Keratinocyte (primary cell): ENCODE results near the gene ABCB9.
"Not testable (repeated sequence)": the region's sequence is repeated elsewhere in the genome, so short reads cannot be mapped to it uniquely, and the experiment has no call there.

Experiments
- EZH2 ChIP-seq: IDR thresholded peaks from one replicate; pipeline ENCODE4 v1.6.1; 2012; ENCODE audit warnings: inconsistent platforms, mild to moderate bottlenecking, low read length, moderate library complexity
- TF ChIP-seq, protein P1 (sequence below), 3 experiments: IDR thresholded peaks in 1 of 3; conservative IDR thresholded peaks in 1 of 3; optimal IDR thresholded peaks in 1 of 3; 2 replicates in 2 of 3; 3 replicates in 1 of 3; pipeline versions ENCODE3 to v1.5.1; 2011; ENCODE audit warnings: low read length in 3 of 3, mild to moderate bottlenecking in 3 of 3, moderate library complexity in 2 of 3, control low read depth in 1 of 3, inconsistent platforms in 1 of 3; ENCODE audit not compliant: insufficient read depth in 2 of 3; ENCODE audit errors: extremely low read depth in 1 of 3

DNA sequence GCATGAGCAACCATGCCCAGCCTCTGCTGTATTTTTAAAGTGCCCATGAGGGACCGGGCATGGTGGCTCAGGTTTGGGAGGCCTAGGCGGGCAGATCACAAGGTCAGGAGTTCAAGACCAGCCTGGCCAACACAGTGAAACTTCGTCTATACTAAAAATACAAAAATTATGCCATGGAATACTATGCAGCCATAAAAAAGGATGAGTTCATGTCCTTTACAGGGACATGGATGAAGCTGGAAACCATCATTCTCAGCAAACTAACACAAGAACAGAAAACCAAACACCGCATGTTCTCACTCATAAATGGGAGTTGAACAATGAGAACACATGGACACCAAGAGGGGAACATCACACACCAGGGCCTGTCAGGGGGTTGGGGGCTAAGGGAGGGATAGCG is 61.0 kb downstream of the ABCB9 start:
- TF ChIP-seq, protein P1, sequence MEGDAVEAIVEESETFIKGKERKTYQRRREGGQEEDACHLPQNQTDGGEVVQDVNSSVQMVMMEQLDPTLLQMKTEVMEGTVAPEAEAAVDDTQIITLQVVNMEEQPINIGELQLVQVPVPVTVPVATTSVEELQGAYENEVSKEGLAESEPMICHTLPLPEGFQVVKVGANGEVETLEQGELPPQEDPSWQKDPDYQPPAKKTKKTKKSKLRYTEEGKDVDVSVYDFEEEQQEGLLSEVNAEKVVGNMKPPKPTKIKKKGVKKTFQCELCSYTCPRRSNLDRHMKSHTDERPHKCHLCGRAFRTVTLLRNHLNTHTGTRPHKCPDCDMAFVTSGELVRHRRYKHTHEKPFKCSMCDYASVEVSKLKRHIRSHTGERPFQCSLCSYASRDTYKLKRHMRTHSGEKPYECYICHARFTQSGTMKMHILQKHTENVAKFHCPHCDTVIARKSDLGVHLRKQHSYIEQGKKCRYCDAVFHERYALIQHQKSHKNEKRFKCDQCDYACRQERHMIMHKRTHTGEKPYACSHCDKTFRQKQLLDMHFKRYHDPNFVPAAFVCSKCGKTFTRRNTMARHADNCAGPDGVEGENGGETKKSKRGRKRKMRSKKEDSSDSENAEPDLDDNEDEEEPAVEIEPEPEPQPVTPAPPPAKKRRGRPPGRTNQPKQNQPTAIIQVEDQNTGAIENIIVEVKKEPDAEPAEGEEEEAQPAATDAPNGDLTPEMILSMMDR (optimal IDR thresholded peaks at IDR 0.05 in 1 of 3, IDR thresholded peaks at IDR 0.05 in 1 of 3, conservative IDR thresholded peaks at IDR 0.05 in 1 of 3; ENCODE audit: extremely low read depth in 1 of 3, insufficient read depth in 2 of 3, low read length in 3 of 3), result not testable (repeated sequence)
- TF ChIP-seq EZH2, result not testable (repeated sequence)
